ENCODE measurements around the gene VPS29.

Gene VPS29

DNA sequence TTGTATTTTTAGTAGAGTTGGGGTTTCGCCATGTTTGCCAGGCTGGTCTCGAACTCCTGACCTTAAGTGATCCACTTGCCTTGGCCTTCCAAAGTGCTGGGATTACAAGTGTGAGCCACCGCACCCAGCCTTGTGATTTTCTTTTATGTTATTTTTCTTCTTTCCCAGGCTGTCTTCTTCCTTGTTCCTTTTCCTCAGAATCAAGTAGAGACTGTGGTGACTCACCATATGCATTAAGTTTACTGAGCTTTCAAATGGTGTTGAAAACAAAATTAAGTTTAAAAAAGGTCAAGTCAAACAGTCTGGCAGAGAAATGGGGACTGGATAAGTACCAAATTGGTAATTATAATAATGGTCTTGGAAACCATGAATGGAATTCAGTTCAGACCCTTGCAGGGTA, 57.5 kb downstream of the VPS29 start:
- DNase-seq: no peak

Measured in SHP77 treated with DMSO at 0.1 percent for 48 hours (cell line).